SK-N-SH treated with all-trans-retinoic acid at 6 μM for 48 hours (cell line): ENCODE data around the gene UQCRH.

Experiments used
- ATAC-seq: fragments of 200-7000 bp; cut with Tn5 transposase; 3 replicates; pipeline ENCODE4 v1.9.1; 2020; ENCODE audit warnings: mild to moderate bottlenecking, moderate library complexity
- ARNTL ChIP-seq: fragments of 450-650 bp; formaldehyde crosslinking; IDR thresholded peaks from 2 replicates; pipeline ENCODE4 v1.5.0; 2020; ENCODE audit warnings: low read depth, mild to moderate bottlenecking, moderate library complexity, borderline replicate concordance
- BACH2 ChIP-seq: fragments of 250-450 bp; sonication (Bioruptor Pico); IDR thresholded peaks from 2 replicates; pipeline ENCODE4 v1.9.0; 2021; ENCODE audit warnings: mild to moderate bottlenecking, borderline replicate concordance
- CREB5 ChIP-seq: fragments of 250-450 bp; sonication (Bioruptor Pico); IDR thresholded peaks from 2 replicates; pipeline ENCODE4 v1.5.1; 2020; ENCODE audit warnings: low read depth, mild to moderate bottlenecking, moderate library complexity
- ESRRG ChIP-seq: fragments of 250-450 bp; sonication (Bioruptor Pico); IDR thresholded peaks from 2 replicates; pipeline ENCODE4 v1.6.1; 2021; ENCODE audit warnings: mild to moderate bottlenecking
- GLIS3 ChIP-seq: fragments of 250-450 bp; sonication (Bioruptor Pico); IDR thresholded peaks from 2 replicates; pipeline ENCODE4 v1.5.0; 2020; ENCODE audit warnings: mild to moderate bottlenecking, moderate library complexity
- ISL1 ChIP-seq: fragments of 250-450 bp; sonication (Bioruptor Pico); IDR thresholded peaks from 2 replicates; pipeline ENCODE4 v2.1.2; 2022; ENCODE audit warnings: mild to moderate bottlenecking, moderate library complexity
- OSR1 ChIP-seq: fragments of 250-450 bp; sonication (Bioruptor Pico); IDR thresholded peaks from 2 replicates; pipeline ENCODE4 v1.8.0; 2022; ENCODE audit warnings: moderate library complexity, mild to moderate bottlenecking, inconsistent platforms
- PATZ1 ChIP-seq: fragments of 250-450 bp; sonication (Bioruptor Pico); IDR thresholded peaks from 2 replicates; pipeline ENCODE4 v1.8.0; 2020; ENCODE audit warnings: mild to moderate bottlenecking, moderate library complexity, borderline replicate concordance
- POU6F1 ChIP-seq: fragments of 250-450 bp; sonication (Bioruptor Pico); IDR thresholded peaks from 2 replicates; pipeline ENCODE4 v1.8.0; 2021; ENCODE audit warnings: low read depth, mild to moderate bottlenecking, moderate library complexity, borderline replicate concordance
- PPARA ChIP-seq: fragments of 250-450 bp; sonication (Bioruptor Pico); IDR thresholded peaks from 2 replicates; pipeline ENCODE4 v1.5.0; 2020; ENCODE audit warnings: mild to moderate bottlenecking, borderline replicate concordance
- RARB ChIP-seq: fragments of 250-450 bp; sonication (Bioruptor Pico); IDR thresholded peaks from 2 replicates; pipeline ENCODE4 v1.8.0; 2021; ENCODE audit warnings: mild to moderate bottlenecking, moderate library complexity
- SNAI2 ChIP-seq: fragments of 250-450 bp; sonication (Bioruptor Pico); IDR thresholded peaks from 2 replicates; pipeline ENCODE4 v1.5.0; 2020; ENCODE audit warnings: mild to moderate bottlenecking, moderate library complexity
- TCF4 ChIP-seq: fragments of 250-450 bp; sonication (Bioruptor Pico); IDR thresholded peaks from 2 replicates; pipeline ENCODE4 v1.8.0; 2021; ENCODE audit warnings: mild to moderate bottlenecking, moderate library complexity, borderline replicate concordance
- TOX ChIP-seq: fragments of 250-450 bp; sonication (Bioruptor Pico); IDR thresholded peaks from 2 replicates; pipeline ENCODE4 v1.8.0; 2021; ENCODE audit warnings: mild to moderate bottlenecking, moderate library complexity, borderline replicate concordance
- TSHZ2 ChIP-seq: fragments of 250-450 bp; sonication (Bioruptor Pico); IDR thresholded peaks from 2 replicates; pipeline ENCODE4 v1.5.0; 2020; ENCODE audit warnings: mild to moderate bottlenecking, moderate library complexity
- ZC3H10 ChIP-seq: fragments of 250-450 bp; sonication (Bioruptor Pico); IDR thresholded peaks from 2 replicates; pipeline ENCODE4 v1.5.1; 2021; ENCODE audit warnings: mild to moderate bottlenecking, moderate library complexity
- ZFP3 ChIP-seq: fragments of 250-450 bp; sonication (Bioruptor Pico); IDR thresholded peaks from 2 replicates; pipeline ENCODE4 v1.5.0; 2020; ENCODE audit warnings: mild to moderate bottlenecking, moderate library complexity
- ZFP30 ChIP-seq: fragments of 450-650 bp; formaldehyde crosslinking; IDR thresholded peaks from 2 replicates; pipeline ENCODE4 v1.5.0; 2022; ENCODE audit warnings: mild to moderate bottlenecking, moderate library complexity
- ZNF70 ChIP-seq: fragments of 450-650 bp; formaldehyde crosslinking; IDR thresholded peaks from 2 replicates; pipeline ENCODE4 v1.5.0; 2020; ENCODE audit warnings: mild to moderate bottlenecking, moderate library complexity
- ZNF8 ChIP-seq: fragments of 450-650 bp; formaldehyde crosslinking; IDR thresholded peaks from 2 replicates; pipeline ENCODE4 v1.5.0; 2020; ENCODE audit warnings: mild to moderate bottlenecking, moderate library complexity

Gene UQCRH

DNA sequence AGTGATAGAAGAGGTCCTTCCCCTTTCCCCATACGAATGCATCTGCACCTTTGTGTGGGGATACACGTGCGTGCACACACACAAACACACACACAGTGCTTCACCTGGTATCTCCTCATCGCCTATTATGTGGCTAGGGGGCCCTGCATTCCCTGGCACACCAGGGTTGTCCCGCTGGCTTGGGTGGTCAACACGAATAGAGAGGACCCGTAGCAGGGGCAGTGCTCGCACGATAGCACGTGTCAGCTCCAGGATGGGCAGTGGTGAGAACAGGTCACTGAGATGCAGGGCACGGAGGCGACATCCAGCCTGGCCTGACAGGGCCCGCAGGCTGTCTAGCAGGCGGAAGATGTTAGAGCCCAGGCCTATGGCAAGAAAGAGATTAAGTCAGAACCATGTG is 22.5 kb upstream of the UQCRH start:
- no peak for TF ChIP-seq OSR1 (CRISPR knock-in tag)
- TF ChIP-seq PPARA (CRISPR knock-in tag): no peak
- no peak for TF ChIP-seq SNAI2 (CRISPR knock-in tag)
- TF ChIP-seq ZNF70 (CRISPR knock-in tag): no peak
- no peak for TF ChIP-seq ZC3H10 (CRISPR knock-in tag)
- TF ChIP-seq PATZ1 (CRISPR knock-in tag): no peak
- no peak for TF ChIP-seq GLIS3 (CRISPR knock-in tag)
- no peak for TF ChIP-seq ISL1 (CRISPR knock-in tag)
- TF ChIP-seq TSHZ2 (CRISPR knock-in tag): no peak
- TF ChIP-seq ZFP30: no peak
- TF ChIP-seq TOX: no peak
- TF ChIP-seq ZFP3 (CRISPR knock-in tag): no peak
- TF ChIP-seq POU6F1 (CRISPR knock-in tag): no peak
- no peak for TF ChIP-seq ESRRG
- no peak for TF ChIP-seq CREB5 (CRISPR knock-in tag)
- TF ChIP-seq ARNTL (CRISPR knock-in tag): no peak
- no peak for TF ChIP-seq BACH2 (CRISPR knock-in tag)
- no peak for TF ChIP-seq ZNF8 (CRISPR knock-in tag)
- no peak for TF ChIP-seq RARB
- TF ChIP-seq TCF4 (CRISPR knock-in tag): no peak
- no peak for ATAC-seq

GRCh38 chr1:46284058-46284457 is 19.4 kb upstream of the UQCRH start:
- no peak for ATAC-seq
- TF ChIP-seq POU6F1 (CRISPR knock-in tag) (no peak), ARNTL (CRISPR knock-in tag) (no peak), TCF4 (CRISPR knock-in tag) (no peak), GLIS3 (CRISPR knock-in tag) (no peak), PATZ1 (CRISPR knock-in tag) (no peak), RARB (no peak), OSR1 (CRISPR knock-in tag) (no peak), CREB5 (CRISPR knock-in tag) (no peak), TSHZ2 (CRISPR knock-in tag) (no peak), ZNF70 (CRISPR knock-in tag) (no peak), ZC3H10 (CRISPR knock-in tag) (no peak), ZFP3 (CRISPR knock-in tag) (no peak), BACH2 (CRISPR knock-in tag) (no peak), SNAI2 (CRISPR knock-in tag) (no peak), PPARA (CRISPR knock-in tag) (no peak), ESRRG (no peak)
